ENCODE results near the gene CCDC13.
"Not testable (repeated sequence)": the region's sequence is repeated elsewhere in the genome, so short reads cannot be mapped to it uniquely, and the experiment has no call there.

Gene CCDC13

GRCh38 chr3:42772670-42773408, at the start of gene CCDC13:
Gene CCDC13, minus strand, starts transcription at chr3:42773253. Its CDS starts 14,908 bp downstream, at chr3:42758345.
- peak; percentile 84 for DNase-seq (ENCODE audit: low spot score)

GRCh38 chr3:42822828-42823227, 49.8 kb upstream of the CCDC13 start:
- no peak for DNase-seq (ENCODE audit: low spot score)

GRCh38 chr3:42820746-42821051, 47.6 kb upstream of the CCDC13 start:
- DNase-seq (ENCODE audit: low spot score), result no peak

DNA sequence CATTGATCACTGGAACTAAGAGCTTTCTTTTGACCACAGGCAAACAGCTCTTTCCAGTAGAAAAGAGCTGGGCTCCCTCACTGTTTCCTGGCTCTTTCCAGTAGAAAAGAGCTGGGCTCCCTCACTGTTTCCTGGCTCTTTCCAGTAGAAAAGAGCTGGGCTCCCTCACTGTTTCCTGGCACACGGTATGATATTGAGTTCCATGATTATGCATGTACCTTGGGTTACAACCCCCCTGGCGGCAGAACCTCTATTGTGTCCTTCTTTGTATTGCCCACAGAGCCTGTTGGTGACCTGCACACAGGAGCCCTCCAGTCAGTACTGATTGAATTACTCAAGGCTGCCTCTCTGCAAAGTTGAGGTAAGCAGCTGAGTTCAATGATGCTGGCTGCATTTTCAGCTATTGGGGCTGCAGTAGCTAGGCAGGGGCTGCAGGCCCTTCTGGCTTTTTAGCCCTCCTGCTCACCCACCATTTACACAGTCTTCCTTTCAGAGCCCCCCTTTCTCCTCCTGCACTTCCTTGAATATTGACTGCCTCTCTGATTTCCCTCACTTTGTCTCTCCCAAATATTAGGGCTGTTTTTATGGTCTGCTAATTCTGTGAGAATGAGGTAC, 46.4 kb upstream of the CCDC13 start:
- DNase-seq (ENCODE audit: low spot score), result no peak

- DNase-seq (ENCODE audit: low spot score), result no peak
Measured at GRCh38 chr3:42815826-42816225, 42.8 kb upstream of the CCDC13 start.

DNA sequence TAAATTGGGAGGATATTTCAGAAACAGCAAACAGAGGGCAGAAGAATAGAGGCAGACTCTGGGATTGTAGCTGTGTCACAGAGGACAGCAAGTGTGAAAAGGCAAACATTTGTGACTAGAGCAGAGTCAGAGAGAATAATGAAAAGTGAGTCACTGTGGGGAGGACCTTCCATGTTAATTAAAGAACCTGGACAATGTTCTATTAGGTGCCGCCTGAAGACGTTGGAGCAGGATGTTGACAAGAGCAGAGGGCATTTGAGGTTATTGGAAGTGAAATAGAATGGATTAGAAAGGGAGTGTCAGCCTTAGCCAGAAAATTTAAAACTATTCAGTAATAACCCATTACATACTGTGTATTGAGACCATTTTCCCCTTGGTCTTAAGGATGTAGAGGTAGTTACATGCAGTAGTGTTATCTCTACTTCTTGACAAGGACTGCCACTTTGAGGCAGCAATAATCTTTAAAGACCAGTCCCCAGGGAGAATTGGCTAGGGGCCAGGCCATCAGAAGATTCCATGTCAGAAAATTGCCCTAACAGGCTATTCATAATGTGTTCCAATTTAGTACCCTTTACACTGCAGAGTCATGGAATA, 42.0 kb upstream of the CCDC13 start:
- no peak for DNase-seq (ENCODE audit: low spot score)

DNA sequence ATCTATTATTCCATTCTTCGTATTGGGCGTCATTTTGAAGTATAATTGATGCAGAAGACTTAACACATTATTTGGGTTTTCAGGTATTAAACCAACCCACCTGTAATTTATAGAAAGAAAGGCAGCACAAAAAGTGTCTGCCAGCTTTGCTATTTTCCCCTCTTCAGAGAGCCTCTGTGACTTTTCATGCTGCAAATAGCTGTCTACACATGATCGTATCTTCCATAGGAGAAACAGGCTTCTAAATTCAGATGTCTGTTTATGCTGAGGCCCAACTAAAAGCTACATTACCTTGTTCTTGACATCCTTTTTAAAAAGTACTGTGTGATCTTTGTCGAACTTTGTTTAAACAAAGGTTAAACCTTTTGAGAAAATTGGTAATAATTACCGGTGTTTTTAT, 41.2 kb upstream of the CCDC13 start:
- no peak for DNase-seq (ENCODE audit: low spot score)

DNA sequence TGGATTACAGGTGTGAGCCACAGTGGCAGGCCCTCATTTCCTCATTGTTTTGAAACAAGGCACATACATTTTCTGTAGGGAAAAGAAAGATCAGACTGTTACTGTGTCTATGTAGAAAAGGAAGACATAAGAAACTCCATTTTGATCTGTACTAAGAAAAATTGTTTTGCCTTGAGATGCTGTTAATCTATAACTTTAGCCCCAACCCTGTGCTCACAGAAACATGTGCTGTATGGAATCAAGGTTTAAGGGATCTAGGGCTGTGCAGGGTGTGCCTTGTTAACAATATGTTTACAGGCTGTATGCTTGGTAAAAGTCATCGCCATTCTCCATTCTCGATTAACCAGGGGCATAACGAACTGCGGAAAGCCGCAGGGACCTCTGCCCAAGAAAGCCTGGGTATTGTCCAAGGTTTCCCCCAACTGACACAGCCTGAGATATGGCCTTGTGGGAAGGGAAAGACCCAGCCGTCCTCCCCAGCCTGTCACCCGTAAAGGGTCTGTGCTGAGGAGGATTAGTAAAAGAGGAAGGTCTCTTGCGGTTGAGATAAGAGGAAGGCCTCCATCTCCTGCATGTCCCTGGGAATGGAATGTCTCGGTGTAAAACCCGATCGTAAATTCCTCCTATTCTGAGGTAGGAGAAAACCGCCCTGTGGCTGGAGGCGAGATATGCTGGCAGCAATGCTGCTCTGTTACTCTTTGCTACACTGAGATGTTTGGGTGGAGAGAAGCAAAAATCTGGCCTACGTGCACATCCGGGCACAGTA, 38.2 kb upstream of the CCDC13 start:
- DNase-seq (ENCODE audit: low spot score), result not testable (repeated sequence)

- DNase-seq (ENCODE audit: low spot score), result not testable (repeated sequence)
Measured at GRCh38 chr3:42810706-42811105, 37.7 kb upstream of the CCDC13 start.

DNA sequence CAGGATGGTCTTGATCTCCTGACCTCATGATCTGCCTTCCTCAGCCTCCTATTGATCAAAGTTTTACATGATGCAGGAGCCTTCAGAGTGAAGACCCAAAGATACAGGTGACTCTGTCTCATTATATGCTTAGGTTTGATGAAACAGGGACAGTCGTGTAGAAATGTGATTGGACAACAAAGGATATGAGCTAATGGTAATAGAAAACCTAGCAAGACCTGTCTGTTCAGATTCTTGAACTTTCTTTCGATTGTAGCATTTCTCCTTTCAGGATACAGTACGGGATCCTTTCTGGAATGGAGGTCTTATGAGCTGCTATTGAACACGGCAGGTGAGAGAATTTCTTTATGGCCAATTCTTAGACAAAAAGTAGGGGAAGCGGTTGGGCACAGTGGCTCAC, 36.1 kb upstream of the CCDC13 start, which contains the start of gene ACKR2:
Gene ACKR2, plus strand, starts transcription at position 244 of the 400 bp plus-strand sequence. CDS start 55,058 bp downstream, outside the sequence.
- DNase-seq (ENCODE audit: low spot score), result no peak

- DNase-seq (ENCODE audit: low spot score), result no peak
Measured at GRCh38 chr3:42807929-42808328, 34.9 kb upstream of the CCDC13 start.

GRCh38 chr3:42805141-42805821, 32.2 kb upstream of the CCDC13 start:
- DNase-seq (ENCODE audit: low spot score), result no peak

DNA sequence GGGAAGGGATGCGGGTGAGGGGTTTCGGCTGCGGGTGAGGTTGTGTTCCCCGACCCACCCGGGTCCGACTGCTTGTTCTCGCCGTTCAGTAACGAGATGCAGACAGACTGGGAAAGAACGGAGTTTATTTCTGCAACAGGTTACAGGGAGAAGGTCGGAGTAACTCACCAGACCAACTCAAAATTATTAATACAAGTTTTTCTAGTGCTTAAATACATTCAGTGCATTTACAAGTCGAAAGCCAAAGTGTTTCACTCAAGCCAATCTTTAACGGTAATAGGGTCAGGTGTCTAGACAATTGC, 31.7 kb upstream of the CCDC13 start:
- DNase-seq (ENCODE audit: low spot score), result no peak

GRCh38 chr3:42804106-42804830, 31.2 kb upstream of the CCDC13 start, which contains the start of gene HIGD1A:
Gene HIGD1A, minus strand, starts transcription at chr3:42804490. Its CDS starts 10,237 bp downstream, at chr3:42794253.
- peak; percentile 95 for DNase-seq (ENCODE audit: low spot score)

GRCh38 chr3:42803414-42804105, 30.5 kb upstream of the CCDC13 start:
- DNase-seq (ENCODE audit: low spot score), result peak; percentile 40

DNA sequence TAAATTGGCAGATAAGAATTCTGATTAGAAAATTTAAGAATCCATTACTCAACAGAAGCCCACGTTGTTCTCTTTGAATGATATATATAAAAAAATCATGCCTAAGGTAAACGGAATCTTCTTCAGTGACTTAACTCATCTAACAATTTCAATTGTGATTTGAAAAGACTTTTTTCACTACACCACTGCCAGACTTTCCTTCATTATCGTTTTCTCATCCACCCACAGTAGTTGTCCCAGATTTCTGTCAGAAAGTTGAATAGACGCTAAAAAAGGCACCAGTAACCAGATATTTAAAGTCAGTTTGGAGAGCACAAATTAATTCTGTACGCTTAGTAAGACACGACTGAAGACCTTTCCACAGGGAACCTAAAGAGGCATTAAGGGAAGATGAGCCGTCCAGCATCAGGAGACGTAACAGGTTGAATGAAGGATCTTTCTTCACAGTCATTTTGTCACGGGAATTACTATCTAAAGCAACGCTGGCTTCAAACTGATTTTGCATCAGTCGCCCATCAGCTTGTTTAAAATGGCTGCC, 29.9 kb upstream of the CCDC13 start:
- no peak for DNase-seq (ENCODE audit: low spot score)

GRCh38 chr3:42801784-42802183, 28.7 kb upstream of the CCDC13 start:
- no peak for DNase-seq (ENCODE audit: low spot score)

- no peak for DNase-seq (ENCODE audit: low spot score)
Measured at GRCh38 chr3:42801048-42801620, 28.1 kb upstream of the CCDC13 start.

DNA sequence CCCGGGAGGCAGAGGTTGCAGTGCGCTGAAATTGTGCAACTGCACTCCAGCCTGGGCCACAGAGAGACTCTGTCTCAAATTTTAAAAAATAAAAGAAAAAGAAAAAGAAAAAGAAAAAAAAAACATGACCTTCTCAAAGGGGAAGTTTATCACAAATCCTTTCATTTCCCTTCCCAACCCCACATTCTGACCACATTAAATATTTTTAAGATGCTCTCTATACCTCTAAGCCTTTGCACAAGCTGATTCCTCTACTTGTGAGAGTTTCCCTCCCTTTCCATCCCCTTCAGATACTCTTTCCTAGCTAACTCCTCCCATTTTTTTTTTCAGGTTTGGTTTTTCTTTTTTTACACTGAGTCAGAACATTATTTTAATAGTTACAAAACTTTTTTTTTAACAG, 27.2 kb upstream of the CCDC13 start:
- DNase-seq (ENCODE audit: low spot score), result no peak

- DNase-seq (ENCODE audit: low spot score), result no peak
Measured at GRCh38 chr3:42799376-42799775, 26.3 kb upstream of the CCDC13 start.

Data from NAMALWA (cell line).